ENCODE results near the gene PTPA. TPM values are rescaled to one million over a fixed set of nuclear protein-coding genes. Genes with fewer than 3 reads are reported as not detected.

PTPA gene
- total and polyA plus RNA-seq, 2 experiments from 2014 or later = 60.8 to 113 TPM

- Histone ChIP-seq H3K79me2 (ENCODE audit: insufficient read depth) (peaks cover 26% of the 10 kb centered on the region), H3K9me2 (ENCODE audit: insufficient read depth) (no peaks in the 10 kb centered on the region), H3K27me3 (replicated peaks; ENCODE audit: insufficient read depth) (no peaks in the 10 kb centered on the region), H3K9ac (peak overlapping the region; percentile 95), H4K20me1 (ENCODE audit: insufficient read depth) (no peaks in the 10 kb centered on the region), H3K4me2 (ENCODE audit: unreplicated experiment) (peak overlapping the region; percentile 87), H3K9me3 (ENCODE audit: low read depth) (no peaks in the 10 kb centered on the region), H3K4me3 (peak overlapping the region; percentile 91), H3K4me1 (ENCODE audit: insufficient read depth) (peaks cover 22% of the 10 kb centered on the region), H3F3A (ENCODE audit: insufficient read depth) (peaks cover 29% of the 10 kb centered on the region), H3K36me3 (ENCODE audit: low read depth) (no peaks in the 10 kb centered on the region), H2AFZ (peak overlapping the region; percentile 55), H3K27ac (peak overlapping the region; percentile 97)
- peak; percentile 96 for DNase-seq
- WGBS, 2 experiments (ENCODE audit: low coverage in 1 of 2, low lambda C conversion rate in 2 of 2, missing lambda C conversion rate in 2 of 2) = 1% methylated on average over 45 to 54 of the region's 55 CpGs
- TF ChIP-seq EZH2 (IDR thresholded peaks at IDR 0.05; ENCODE audit: insufficient read depth, poor library complexity, severe bottlenecking) (no peak), EZH2phosphoT487 (IDR thresholded peaks at IDR 0.05; ENCODE audit: insufficient read depth, low read depth) (no peak)
- in situ Hi-C loops (cut with MboI) = loop anchor here (10.0 kb wide), 1 partner anchor 311 kb away; no protein-coding TSS in a partner anchor
Measured at GRCh38 chr9:129174102-129174723, 63.0 kb downstream of the PTPA start.

- peak overlapping the region; percentile 91 for H3K4me3 ChIP-seq
- no peaks in the 10 kb centered on the region for H3K27me3 ChIP-seq (replicated peaks; ENCODE audit: insufficient read depth)
- 2% methylated on average over 25 to 52 of the region's 53 CpGs for WGBS, 2 experiments (ENCODE audit: low coverage in 1 of 2, low lambda C conversion rate in 2 of 2, missing lambda C conversion rate in 2 of 2)
- no peaks in the 10 kb centered on the region for H3K9me2 ChIP-seq (ENCODE audit: insufficient read depth)
- H3K4me1 ChIP-seq (ENCODE audit: insufficient read depth) = peaks cover 20% of the 10 kb centered on the region
- TF ChIP-seq EZH2phosphoT487 (IDR thresholded peaks at IDR 0.05; ENCODE audit: insufficient read depth, low read depth) (no peak), EZH2 (IDR thresholded peaks at IDR 0.05; ENCODE audit: insufficient read depth, poor library complexity, severe bottlenecking) (no peak)
- H3K36me3 ChIP-seq (ENCODE audit: low read depth) = no peaks in the 10 kb centered on the region
- H2AFZ ChIP-seq = peak overlapping the region; percentile 55
- no peaks in the 10 kb centered on the region for H3K9me3 ChIP-seq (ENCODE audit: low read depth)
- H3K79me2 ChIP-seq (ENCODE audit: insufficient read depth) = peaks cover 26% of the 10 kb centered on the region
- H3K4me2 ChIP-seq (ENCODE audit: unreplicated experiment) = peak overlapping the region; percentile 87
- H4K20me1 ChIP-seq (ENCODE audit: insufficient read depth) = no peaks in the 10 kb centered on the region
- H3K9ac ChIP-seq = peak overlapping the region; percentile 95
- in situ Hi-C loops (cut with MboI) = loop anchor here (10.0 kb wide), 1 partner anchor 310 kb away; no protein-coding TSS in a partner anchor
- DNase-seq = peak; percentile 95
- peak overlapping the region; percentile 97 for H3K27ac ChIP-seq
- H3F3A ChIP-seq (ENCODE audit: insufficient read depth) = peaks cover 29% of the 10 kb centered on the region
Measured at GRCh38 chr9:129174724-129175514, 63.7 kb downstream of the PTPA start.

- H3K9me2 ChIP-seq (ENCODE audit: insufficient read depth) = no peaks in the 10 kb centered on the region
- peak overlapping the region; percentile 95 for H3K9ac ChIP-seq
- H3K4me2 ChIP-seq (ENCODE audit: unreplicated experiment) = peak overlapping the region; percentile 87
- no peak for DNase-seq
- no peaks in the 10 kb centered on the region for H4K20me1 ChIP-seq (ENCODE audit: insufficient read depth)
- peaks cover 23% of the 10 kb centered on the region for H3F3A ChIP-seq (ENCODE audit: insufficient read depth)
- H3K79me2 ChIP-seq (ENCODE audit: insufficient read depth) = peaks cover 26% of the 10 kb centered on the region
- no peaks in the 10 kb centered on the region for H3K9me3 ChIP-seq (ENCODE audit: low read depth)
- H3K36me3 ChIP-seq (ENCODE audit: low read depth) = no peaks in the 10 kb centered on the region
- peak overlapping the region; percentile 97 for H3K27ac ChIP-seq
- H3K27me3 ChIP-seq (replicated peaks; ENCODE audit: insufficient read depth) = no peaks in the 10 kb centered on the region
- peaks cover 15% of the 10 kb centered on the region for H3K4me1 ChIP-seq (ENCODE audit: insufficient read depth)
- in situ Hi-C loops (cut with MboI) = loop anchor here (10.0 kb wide), 1 partner anchor 309 kb away; no protein-coding TSS in a partner anchor
- H3K4me3 ChIP-seq = peak overlapping the region; percentile 91
- H2AFZ ChIP-seq = 0 out of 2 replicates have a peak overlapping the region, but pooled peaks have one; percentile 0
- no peak for TF ChIP-seq EZH2phosphoT487 (IDR thresholded peaks at IDR 0.05; ENCODE audit: insufficient read depth, low read depth)
- TF ChIP-seq EZH2 (IDR thresholded peaks at IDR 0.05; ENCODE audit: insufficient read depth, poor library complexity, severe bottlenecking) = no peak
- 0 to 2% methylated on average over 10 of the region's 10 CpGs for WGBS, 2 experiments (ENCODE audit: low coverage in 1 of 2, low lambda C conversion rate in 2 of 2, missing lambda C conversion rate in 2 of 2)
Measured at GRCh38 chr9:129175515-129175824, 64.3 kb downstream of the PTPA start.

- in situ Hi-C loops (cut with MboI) = loop anchor here (10.0 kb wide), 1 partner anchor 309 kb away; no protein-coding TSS in a partner anchor
- Histone ChIP-seq H3K4me2 (ENCODE audit: unreplicated experiment) (peak overlapping the region; percentile 87), H4K20me1 (ENCODE audit: insufficient read depth) (no peaks in the 10 kb centered on the region), H3K4me3 (peak overlapping the region; percentile 91), H3F3A (ENCODE audit: insufficient read depth) (peaks cover 21% of the 10 kb centered on the region), H2AFZ (0 out of 2 replicates have a peak overlapping the region, but pooled peaks have one; percentile 0), H3K9me3 (ENCODE audit: low read depth) (no peaks in the 10 kb centered on the region), H3K9ac (peak overlapping the region; percentile 95), H3K27ac (peak overlapping the region; percentile 97), H3K9me2 (ENCODE audit: insufficient read depth) (no peaks in the 10 kb centered on the region), H3K79me2 (ENCODE audit: insufficient read depth) (peaks cover 26% of the 10 kb centered on the region), H3K4me1 (ENCODE audit: insufficient read depth) (peaks cover 15% of the 10 kb centered on the region), H3K27me3 (replicated peaks; ENCODE audit: insufficient read depth) (no peaks in the 10 kb centered on the region), H3K36me3 (ENCODE audit: low read depth) (no peaks in the 10 kb centered on the region)
- TF ChIP-seq EZH2 (IDR thresholded peaks at IDR 0.05; ENCODE audit: insufficient read depth, poor library complexity, severe bottlenecking) = no peak
- TF ChIP-seq EZH2phosphoT487 (IDR thresholded peaks at IDR 0.05; ENCODE audit: insufficient read depth, low read depth) = 0 out of 2 replicates have a peak, but pooled peaks have one; percentile 22
- WGBS, 2 experiments (ENCODE audit: low coverage in 1 of 2, low lambda C conversion rate in 2 of 2, missing lambda C conversion rate in 2 of 2) = 1% methylated on average over 32 to 47 of the region's 47 CpGs
- DNase-seq = peak; percentile 88
Measured at GRCh38 chr9:129175825-129176633, 64.8 kb downstream of the PTPA start.

All from GM23248 (cell line).